Adrenal gland (tissue), 12 donors: ENCODE data around the gene TENM4. TPM values are rescaled to one million over a fixed set of nuclear protein-coding genes. Genes with fewer than 3 reads are reported as not detected.

Source experiments
- DNase-seq, 7 donors: peaks; one replicate each; pipeline ENCODE4 v3.0.0-alpha.2; 2019 to 2020
- H3K27ac ChIP-seq, 5 donors: fragments of 200-600 bp; sonication (generic) in 4 of 5; 1 replicate in 3 of 5; 2 replicates in 2 of 5; pipeline versions ENCODE4 v1.5.1 to v1.8.0; 2016 to 2020; ENCODE audit warnings: mild to moderate bottlenecking in 1 of 5
- H3K27me3 ChIP-seq: fragments of 200-600 bp; 2 replicates; pipeline ENCODE4 v1.8.0; 2021
- H3K36me3 ChIP-seq, 2 donors: fragments of 200-600 bp; replicated peaks in 1 of 2; 1 replicate in 1 of 2; 2 replicates in 1 of 2; pipeline versions ENCODE4 v1.5.1 to v1.8.0; 2018 to 2022
- H3K4me1 ChIP-seq, 2 donors: fragments of 200-600 bp; replicated peaks in 1 of 2; 1 replicate in 1 of 2; 2 replicates in 1 of 2; pipeline versions ENCODE4 v1.5.1 to v1.8.0; 2018 to 2021
- H3K4me3 ChIP-seq, 4 donors: fragments of 200-600 bp; sonication (generic) in 3 of 4; one replicate each; pipeline ENCODE4 v1.5.1; 2016 to 2018
- H3K9me3 ChIP-seq, 3 donors: fragments of 200-600 bp; sonication (generic) in 1 of 3; replicated peaks in 1 of 3; 1 replicate in 2 of 3; 2 replicates in 1 of 3; pipeline versions ENCODE4 v1.5.1 to v1.8.0; 2016 to 2021
- POLR2A ChIP-seq, 2 donors: fragments of 450-650 bp; IDR thresholded peaks; one replicate each; pipeline ENCODE4 v1.6.1; 2017; ENCODE audit warnings: antibody characterized with exemption in 2 of 2, mild to moderate bottlenecking in 2 of 2, moderate library complexity in 1 of 2
- WGBS, 4 donors: extraction: QIAGEN DNeasy Blood & Tissue Kit in 2 of 4; methylation state at CpG; one replicate each; pipeline versions ENCODE4 v1.1.5 to v1.1.7; 2013 to 2017; 5-methylcytosine and 5-hydroxymethylcytosine counted together
- intact Hi-C, 2 donors: fragments of 100-400 bp; cut with DNase I; formaldehyde crosslinking; loops; one replicate each; pipeline versions ENCODE4 v1.14.1 to v1.15.0; 2022 to 2023
- polyA plus RNA-seq, 3 donors: library from polyadenylated mRNA; stranded (reverse); fragments of 200-250 nt in 2 of 3; fragments of 350-450 nt in 1 of 3; fragmentation: Illumina TruSeq in 1 of 3; extraction: RNeasy Lipid Tissue Mini Kit (QIAGEN cat#74804) in 1 of 3; gene quantifications; one replicate each; pipeline ENCODE4 v1.2.3, GENCODE V29; 2013 to 2014
- total RNA-seq, 9 donors: library from RNA; depleted of rRNA in 4 of 9; stranded (reverse); fragments of >200 nt in 4 of 9; fragments of 120-200 nt in 1 of 9; fragmentation: NEBNext Ultra II Directional in 1 of 9; extraction: Animal tissue kit (Norgen Biotek cat#: 25700) in 1 of 9; gene quantifications; one replicate each; pipeline versions ENCODE4 v1.1.0 to v1.2.4, GENCODE V29; 2013 to 2023
- TF ChIP-seq, protein P1 (sequence below), 6 experiments: fragments of 450-650 bp in 4 of 6; fragments of 200-600 bp in 2 of 6; sonication (generic) in 1 of 6; IDR thresholded peaks; 1 replicate in 5 of 6; 2 replicates in 1 of 6; pipeline versions ENCODE4 v1.5.1 to v1.8.0; 2016 to 2021; ENCODE audit warnings: antibody characterized with exemption in 6 of 6, mild to moderate bottlenecking in 2 of 6, moderate library complexity in 1 of 6
- donor health status: healthy with polysubstance abuse.
- donor health status: Bipolar disorder and iron deficiency.
- donor health status: DM: yes; HTN: yes; CAD: no.
- donor health status: DM: no; HTN: no; CAD: no.
- donor health status: DM: no; HTN: no; CAD: no.
- donor health status: DM: yes; HTN: yes; CAD: no.

The TENM4 gene
- total and polyA plus RNA-seq, 12 donors = 0.74 to 24.9 (median 6.7) TPM

DNA sequence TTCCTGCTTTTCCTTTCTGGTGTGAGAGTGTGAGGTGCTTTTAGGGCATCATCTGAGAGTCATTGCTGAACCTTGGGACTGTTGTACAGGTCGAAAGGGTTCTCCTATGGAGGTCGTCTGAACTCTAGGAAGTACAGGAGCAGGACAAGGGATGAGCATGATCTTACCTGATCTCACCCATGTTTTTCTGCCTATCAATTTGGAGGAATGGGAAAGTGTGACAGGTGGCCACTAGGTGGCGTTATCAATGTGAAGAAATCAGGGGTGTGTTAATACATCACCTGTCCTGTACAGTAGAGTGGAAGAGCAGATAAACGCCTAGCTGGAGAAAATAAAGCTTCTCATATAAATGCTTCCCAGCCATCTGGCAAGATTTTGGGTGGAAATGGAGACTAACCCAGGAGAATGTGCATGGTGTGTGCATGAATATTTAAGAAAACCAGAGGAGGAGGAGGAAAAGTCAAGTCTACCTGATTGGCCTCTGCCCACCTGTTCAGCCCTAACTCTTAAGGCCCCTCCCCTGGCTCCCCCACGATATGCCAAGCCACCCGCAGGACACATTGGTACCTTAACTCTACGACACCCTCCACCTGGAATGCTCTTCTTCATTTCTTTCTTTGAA lies 794.2 kb downstream of the TENM4 start:
- 19 to 25% (median 21%) methylated on average over 7 of the region's 7 CpGs for WGBS, 4 donors
- DNase-seq = peak; percentile 22 to 82 (median 49)
- no peaks in the 10 kb centered on the region for H3K9me3 ChIP-seq
- no peak overlapping the region for H3K4me3 ChIP-seq
- intact Hi-C loops = loop anchor here (5.0 to 10.0 kb wide), 3 partner anchors 66 to 431 kb away; no protein-coding TSS in a partner anchor
- TF ChIP-seq POLR2A (IDR thresholded peaks at IDR 0.05) = no peak
- TF ChIP-seq, protein P1, sequence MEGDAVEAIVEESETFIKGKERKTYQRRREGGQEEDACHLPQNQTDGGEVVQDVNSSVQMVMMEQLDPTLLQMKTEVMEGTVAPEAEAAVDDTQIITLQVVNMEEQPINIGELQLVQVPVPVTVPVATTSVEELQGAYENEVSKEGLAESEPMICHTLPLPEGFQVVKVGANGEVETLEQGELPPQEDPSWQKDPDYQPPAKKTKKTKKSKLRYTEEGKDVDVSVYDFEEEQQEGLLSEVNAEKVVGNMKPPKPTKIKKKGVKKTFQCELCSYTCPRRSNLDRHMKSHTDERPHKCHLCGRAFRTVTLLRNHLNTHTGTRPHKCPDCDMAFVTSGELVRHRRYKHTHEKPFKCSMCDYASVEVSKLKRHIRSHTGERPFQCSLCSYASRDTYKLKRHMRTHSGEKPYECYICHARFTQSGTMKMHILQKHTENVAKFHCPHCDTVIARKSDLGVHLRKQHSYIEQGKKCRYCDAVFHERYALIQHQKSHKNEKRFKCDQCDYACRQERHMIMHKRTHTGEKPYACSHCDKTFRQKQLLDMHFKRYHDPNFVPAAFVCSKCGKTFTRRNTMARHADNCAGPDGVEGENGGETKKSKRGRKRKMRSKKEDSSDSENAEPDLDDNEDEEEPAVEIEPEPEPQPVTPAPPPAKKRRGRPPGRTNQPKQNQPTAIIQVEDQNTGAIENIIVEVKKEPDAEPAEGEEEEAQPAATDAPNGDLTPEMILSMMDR (IDR thresholded peaks at IDR 0.05) = peak; percentile 62 to 82 (median 70)
- no peaks in the 10 kb centered on the region for H3K36me3 ChIP-seq
- no peak overlapping the region for H3K27ac ChIP-seq
- H3K4me1 ChIP-seq = no peaks in the 10 kb centered on the region
- no peaks in the 10 kb centered on the region for H3K27me3 ChIP-seq

DNA sequence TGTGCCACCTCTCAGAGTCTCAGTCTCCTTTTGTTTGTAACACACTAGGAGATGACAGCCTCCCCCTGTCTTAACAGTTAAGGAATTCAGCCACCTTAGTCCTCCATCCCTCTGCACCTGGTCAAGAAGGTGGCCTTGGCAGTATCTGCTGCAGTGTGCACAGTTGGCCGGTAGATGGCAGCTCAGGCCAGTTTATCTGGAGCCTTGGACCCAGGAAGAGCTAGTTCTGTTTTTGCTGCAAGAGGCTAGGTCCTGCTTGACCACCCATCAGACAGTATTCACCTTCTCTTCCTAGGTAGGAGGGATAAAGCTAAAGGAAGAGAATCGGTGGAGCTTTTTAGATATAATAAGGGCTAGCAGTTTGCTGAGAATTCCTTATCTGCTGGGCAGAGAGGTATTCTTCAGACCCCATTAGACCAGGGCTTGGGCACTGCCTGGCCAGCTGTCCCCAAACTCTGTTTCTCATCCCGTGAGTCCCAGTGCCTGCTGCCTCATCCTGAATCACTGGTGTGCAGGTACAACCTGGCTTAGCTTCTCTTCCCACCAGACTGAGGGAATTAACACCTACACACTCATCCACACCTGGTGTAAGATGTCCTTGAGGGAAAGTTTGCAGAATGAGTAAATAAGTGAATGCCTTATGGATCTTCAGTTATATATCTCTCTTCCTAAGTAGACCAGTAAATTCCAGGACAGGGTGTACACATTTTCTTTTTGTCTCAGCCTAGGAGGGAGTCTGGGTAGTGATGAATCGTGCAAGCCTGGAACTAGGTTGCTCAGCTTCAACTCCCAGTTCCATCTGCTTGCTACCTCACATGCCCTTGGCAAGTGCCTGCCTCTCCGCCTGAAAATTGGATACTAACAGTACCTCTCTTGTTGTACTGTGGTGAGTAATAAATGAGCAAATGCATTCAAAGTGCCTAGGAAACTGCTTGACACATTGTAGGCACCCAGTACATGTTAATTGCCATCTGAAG lies 795.3 kb downstream of the TENM4 start:
- no peak for TF ChIP-seq POLR2A (IDR thresholded peaks at IDR 0.05)
- TF ChIP-seq, protein P1 (IDR thresholded peaks at IDR 0.05) = peak; percentile 90 to 97 (median 94)
- H3K27me3 ChIP-seq = no peaks in the 10 kb centered on the region
- no peak overlapping the region for H3K27ac ChIP-seq
- no peaks in the 10 kb centered on the region for H3K36me3 ChIP-seq
- no peaks in the 10 kb centered on the region for H3K4me1 ChIP-seq
- 33 to 38% (median 36%) methylated on average over 4 to 5 of the region's 5 CpGs for WGBS, 4 donors
- DNase-seq = peak; percentile 56 to 91 (median 73)
- intact Hi-C loops = loop anchor here (5.0 to 10.0 kb wide), 3 partner anchors 67 to 432 kb away; no protein-coding TSS in a partner anchor
- H3K9me3 ChIP-seq = no peaks in the 10 kb centered on the region
- H3K4me3 ChIP-seq = no peak overlapping the region

DNA sequence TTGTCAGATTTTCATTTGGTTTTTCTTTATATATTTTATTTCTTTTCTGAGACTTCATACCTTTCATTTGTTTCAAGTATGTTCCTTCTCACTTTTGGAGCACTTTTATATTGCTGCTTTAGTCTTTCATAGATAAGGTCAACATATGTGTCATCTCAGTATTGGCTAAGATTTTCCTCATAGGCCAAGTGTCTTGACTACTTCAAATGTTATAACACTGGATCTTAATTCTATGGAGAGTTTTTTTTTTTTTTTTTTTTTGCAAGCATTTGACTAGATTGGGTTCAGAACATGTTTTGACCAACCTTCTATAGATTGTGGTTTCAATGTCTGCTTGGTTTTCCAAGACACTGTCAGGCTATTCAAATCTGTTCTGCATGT lies 797.2 kb downstream of the TENM4 start:
- H3K27ac ChIP-seq = no peak overlapping the region
- H3K4me3 ChIP-seq = no peak overlapping the region
- DNase-seq = no peak
- H3K9me3 ChIP-seq = no peaks in the 10 kb centered on the region
- H3K4me1 ChIP-seq = no peaks in the 10 kb centered on the region
- no peaks in the 10 kb centered on the region for H3K36me3 ChIP-seq
- no peak for TF ChIP-seq POLR2A (IDR thresholded peaks at IDR 0.05)
- TF ChIP-seq, protein P1 (IDR thresholded peaks at IDR 0.05) = no peak
- intact Hi-C loops = loop anchor here in 1 of 2 donors (10.0 kb wide), 1 partner anchor 431 kb away; no protein-coding TSS in a partner anchor
- H3K27me3 ChIP-seq = no peaks in the 10 kb centered on the region

DNA sequence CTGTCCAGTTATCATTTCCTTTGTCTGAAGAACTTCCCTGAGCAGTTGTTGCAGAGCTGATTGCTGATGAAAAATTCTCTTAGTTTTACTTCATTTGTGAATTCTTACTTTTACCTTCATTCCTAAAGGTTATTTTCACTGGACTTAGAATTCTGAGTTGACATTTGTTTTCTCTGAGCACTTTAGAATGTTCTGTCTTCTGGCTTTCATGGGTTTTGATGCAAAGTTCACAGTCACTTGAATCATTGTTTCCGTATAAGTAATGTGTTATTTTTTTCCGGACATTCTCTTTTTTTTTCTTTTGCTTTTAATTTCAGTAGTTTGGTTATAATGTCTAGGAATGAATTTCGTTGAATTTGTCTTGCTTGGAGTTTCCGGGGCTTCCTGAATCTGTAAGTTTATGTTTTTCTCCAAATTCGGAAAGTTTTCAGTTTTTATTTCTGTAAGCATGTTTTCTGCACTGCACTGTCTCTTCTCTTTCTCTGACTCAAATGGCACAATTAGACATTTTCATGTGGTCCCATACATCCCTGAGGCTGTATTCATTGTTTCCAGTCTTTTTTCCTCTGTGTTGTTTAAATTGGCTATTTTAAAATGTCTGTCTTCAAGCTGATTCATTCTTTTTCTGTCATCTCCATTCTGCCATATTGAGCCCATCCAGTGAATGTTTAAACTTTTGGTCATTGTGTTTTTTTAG lies 797.7 kb downstream of the TENM4 start:
- Histone ChIP-seq H3K36me3 (no peaks in the 10 kb centered on the region), H3K27me3 (no peaks in the 10 kb centered on the region), H3K9me3 (no peaks in the 10 kb centered on the region), H3K4me1 (no peaks in the 10 kb centered on the region), H3K27ac (no peak overlapping the region), H3K4me3 (no peak overlapping the region)
- no peak for DNase-seq
- intact Hi-C loops = loop anchor here in 1 of 2 donors (10.0 kb wide), 1 partner anchor 432 kb away; no protein-coding TSS in a partner anchor
- no peak for TF ChIP-seq POLR2A (IDR thresholded peaks at IDR 0.05)
- TF ChIP-seq, protein P1 (IDR thresholded peaks at IDR 0.05) = no peak
- 68 to 86% (median 78%) methylated on average over 5 of the region's 5 CpGs for WGBS, 4 donors
